Activated CD4-positive, alpha-beta T cell treated with anti-CD3 and anti-CD28 coated beads, Interleukin-10, Interleukin-2, amounts not matched to agents 100 ng/mL and 50 ng/mL, durations not matched to agents 16 hours and 8 hours (primary cell): Measurements from ENCODE around the gene HCFC1R1.
"Not testable (repeated sequence)": the region's sequence is repeated elsewhere in the genome, so short reads cannot be mapped to it uniquely, and the experiment has no call there.

Experiments
- DNase-seq: peaks from one replicate; pipeline ENCODE4 v3.0.0-alpha.2; 2020

The HCFC1R1 gene

GRCh38 chr16:3023669-3024478 lies at the start of gene HCFC1R1, which contains the start of gene THOC6:
TSS of gene HCFC1R1 (minus strand) at chr16:3023942. CDS start at chr16:3023941, 1 bp downstream.
TSS of gene THOC6 (plus strand) at chr16:3024035. CDS start at chr16:3024327, 292 bp downstream.
- peak; percentile 98 for DNase-seq

- no peak for DNase-seq
These were observed 49.7 kb upstream of the HCFC1R1 start for GRCh38 chr16:3073448-3073847.

- DNase-seq, result peak; percentile 55
These were observed 49.0 kb upstream of the HCFC1R1 start for GRCh38 chr16:3072576-3073263.

GRCh38 chr16:3072148-3072547 lies 48.4 kb upstream of the HCFC1R1 start:
- peak; percentile 81 for DNase-seq

- peak; percentile 31 for DNase-seq
These were observed 47.9 kb upstream of the HCFC1R1 start for GRCh38 chr16:3071655-3072054.

GRCh38 chr16:3070608-3071111 lies 46.9 kb upstream of the HCFC1R1 start:
- peak; percentile 55 for DNase-seq

- not testable (repeated sequence) for DNase-seq
These were observed 45.4 kb upstream of the HCFC1R1 start for GRCh38 chr16:3069146-3069545.

- DNase-seq, result peak; percentile 31
These were observed 44.7 kb upstream of the HCFC1R1 start for GRCh38 chr16:3068487-3068886.

- peak; percentile 35 for DNase-seq
These were observed 42.7 kb upstream of the HCFC1R1 start for GRCh38 chr16:3066440-3066748.

GRCh38 chr16:3065742-3066439 lies 42.1 kb upstream of the HCFC1R1 start:
- peak; percentile 52 for DNase-seq

GRCh38 chr16:3065069-3065741 lies 41.5 kb upstream of the HCFC1R1 start, which contains the start of gene IL32:
TSS of gene IL32 (plus strand) at chr16:3065640. CDS start at chr16:3065812, 172 bp downstream.
- DNase-seq, result peak; percentile 87

GRCh38 chr16:3063625-3064386 lies 40.1 kb upstream of the HCFC1R1 start:
- no peak for DNase-seq

GRCh38 chr16:3062553-3062952 lies 38.8 kb upstream of the HCFC1R1 start:
- DNase-seq, result no peak

GRCh38 chr16:3060339-3061127 lies 36.8 kb upstream of the HCFC1R1 start:
- DNase-seq, result no peak

GRCh38 chr16:3059723-3060242 lies 36.0 kb upstream of the HCFC1R1 start:
- DNase-seq, result no peak

GRCh38 chr16:3059041-3059722 lies 35.4 kb upstream of the HCFC1R1 start:
- peak; percentile 93 for DNase-seq

- DNase-seq, result peak; percentile 76
These were observed 34.6 kb upstream of the HCFC1R1 start for GRCh38 chr16:3058139-3059030.

- DNase-seq, result peak; percentile 71
These were observed 33.7 kb upstream of the HCFC1R1 start for GRCh38 chr16:3057181-3058138.
